Raji (cell line): ENCODE measurements around the gene LYSMD2.

Experiments used
- POLR2A ChIP-seq: IDR thresholded peaks from 2 replicates; pipeline ENCODE4 v1.6.1; 2011; ENCODE audit warnings: low read depth, low read length, control low read depth; ENCODE audit not compliant: insufficient read depth

The LYSMD2 gene

DNA sequence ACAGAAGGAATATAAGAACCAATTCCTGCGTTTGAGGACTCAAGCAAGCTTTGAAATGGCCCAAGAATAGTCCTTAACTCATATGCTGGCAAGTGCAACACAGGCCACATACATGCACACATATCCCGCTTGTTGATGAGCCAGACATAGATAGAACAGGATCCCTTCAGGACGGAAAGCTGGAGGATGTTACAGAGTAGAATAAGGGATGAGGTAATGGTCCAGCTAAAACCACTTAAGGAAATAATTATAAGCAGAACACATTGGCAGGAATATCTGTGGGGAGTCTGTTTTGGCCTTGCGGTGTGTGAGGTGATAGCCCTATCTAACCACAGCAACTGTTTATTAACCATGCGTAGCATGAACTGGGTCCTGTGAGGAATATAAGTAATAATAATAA, 31.2 kb downstream of the LYSMD2 start:
- no peak for TF ChIP-seq POLR2A

DNA sequence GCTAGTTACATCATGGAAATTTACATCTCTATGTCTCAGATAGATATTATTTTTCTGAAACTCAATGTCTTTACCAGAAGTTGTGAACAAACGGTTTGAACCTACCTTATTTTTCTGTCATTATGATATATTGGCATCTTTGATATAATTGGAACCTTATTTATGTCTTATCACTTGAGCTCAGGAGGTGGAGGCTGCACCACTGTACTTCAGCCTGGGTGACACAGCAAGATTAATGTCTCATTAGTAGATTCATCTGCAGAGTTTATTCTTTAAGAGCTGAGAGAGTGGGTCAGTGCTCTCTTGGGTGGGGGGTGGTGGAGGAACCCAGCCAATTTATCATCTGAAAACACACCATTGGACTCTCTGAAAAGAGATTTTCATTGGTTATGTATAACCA, 34.7 kb downstream of the LYSMD2 start:
- no peak for TF ChIP-seq POLR2A

DNA sequence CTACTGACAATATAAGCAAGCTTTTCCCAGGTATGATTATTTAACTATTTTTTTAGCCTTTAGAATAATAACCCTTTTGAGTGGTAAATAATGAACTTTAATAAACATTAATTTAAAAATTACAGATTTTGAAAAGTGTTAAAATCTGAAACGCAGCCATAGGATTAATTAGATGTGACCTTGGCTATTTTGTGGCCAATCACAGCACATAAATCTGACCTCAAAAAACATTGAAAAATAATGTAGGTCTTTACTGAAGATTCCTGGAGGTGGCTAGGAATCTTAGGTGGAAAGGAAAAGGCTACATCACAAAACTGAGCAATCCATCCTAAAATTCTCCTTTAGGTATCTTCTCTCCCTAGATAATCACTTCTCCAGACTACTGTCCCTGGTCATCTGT, 38.1 kb downstream of the LYSMD2 start:
- TF ChIP-seq POLR2A = no peak

DNA sequence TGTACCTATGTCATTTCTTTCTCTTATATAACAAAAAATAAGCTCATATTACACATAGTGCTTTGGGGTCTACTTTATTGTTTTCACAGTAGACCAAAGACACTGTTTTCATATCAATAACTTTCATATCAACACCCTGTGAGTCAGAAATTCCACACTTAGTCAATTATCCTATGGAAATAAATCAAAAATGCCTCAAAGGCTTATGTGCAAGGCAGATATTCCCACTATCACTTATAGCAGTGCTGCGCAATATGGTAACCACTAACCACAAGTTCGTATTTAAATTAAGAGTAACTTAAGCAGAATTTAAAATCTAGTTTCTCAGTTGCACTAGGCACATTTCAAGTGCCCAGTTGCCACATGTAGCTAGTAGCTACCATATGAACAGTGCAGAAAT, 40.3 kb downstream of the LYSMD2 start:
- no peak for TF ChIP-seq POLR2A

DNA sequence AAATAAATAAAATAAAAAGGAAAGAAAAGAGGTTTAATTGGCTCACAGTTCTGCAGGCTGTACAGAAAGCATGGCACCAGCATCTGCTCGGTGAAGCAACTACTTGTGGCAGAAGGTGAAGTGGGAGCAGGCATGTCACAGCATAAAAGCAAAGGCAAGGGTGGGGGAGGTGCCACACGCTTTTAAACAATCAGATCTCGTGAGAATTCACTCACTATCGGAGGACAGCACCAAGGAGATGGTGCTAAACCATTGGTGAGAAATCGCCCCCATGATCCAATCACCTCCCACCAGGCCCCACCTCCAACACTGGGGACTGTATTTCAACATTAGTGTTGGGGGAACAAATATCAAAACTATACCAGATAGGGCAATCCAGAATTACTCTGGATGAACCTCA, 40.9 kb downstream of the LYSMD2 start:
- TF ChIP-seq POLR2A = no peak

DNA sequence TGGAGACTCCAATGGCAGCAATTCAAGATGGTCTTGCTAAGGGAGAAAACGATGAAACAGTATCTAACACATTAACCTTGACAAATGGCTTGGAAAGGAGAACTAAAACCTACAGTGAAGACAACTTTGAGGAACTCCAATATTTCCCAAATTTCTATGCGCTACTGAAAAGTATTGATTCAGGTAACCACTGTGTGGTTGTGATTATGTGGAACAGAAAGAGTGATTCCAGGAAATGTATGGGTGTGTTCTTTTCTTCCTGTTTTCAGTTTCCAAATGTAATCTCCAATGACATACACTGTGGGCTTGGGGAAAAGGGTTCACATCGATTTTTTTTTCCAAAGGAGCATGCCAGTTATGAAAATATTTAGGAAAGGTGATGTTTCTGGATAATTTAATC, 45.3 kb downstream of the LYSMD2 start:
- TF ChIP-seq POLR2A = no peak

DNA sequence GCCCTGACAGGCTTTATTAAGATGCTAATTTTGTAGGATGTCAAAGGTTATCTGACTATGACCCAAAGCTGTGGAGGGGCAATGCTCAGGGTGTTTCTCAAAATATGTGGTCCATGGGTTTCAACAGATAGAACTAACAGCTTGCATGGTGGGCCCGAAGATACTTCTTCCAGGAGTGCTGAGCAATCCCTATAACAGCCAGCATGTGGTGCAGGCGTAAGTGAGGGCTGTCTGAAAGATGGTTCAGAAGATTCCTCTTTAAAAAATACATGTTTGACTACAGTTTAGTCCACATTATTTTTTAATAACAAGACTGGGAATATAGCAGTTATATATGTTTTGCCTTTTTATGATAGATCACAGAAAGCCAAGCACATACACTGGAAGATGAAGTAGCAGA, 48.6 kb downstream of the LYSMD2 start:
- no peak for TF ChIP-seq POLR2A

DNA sequence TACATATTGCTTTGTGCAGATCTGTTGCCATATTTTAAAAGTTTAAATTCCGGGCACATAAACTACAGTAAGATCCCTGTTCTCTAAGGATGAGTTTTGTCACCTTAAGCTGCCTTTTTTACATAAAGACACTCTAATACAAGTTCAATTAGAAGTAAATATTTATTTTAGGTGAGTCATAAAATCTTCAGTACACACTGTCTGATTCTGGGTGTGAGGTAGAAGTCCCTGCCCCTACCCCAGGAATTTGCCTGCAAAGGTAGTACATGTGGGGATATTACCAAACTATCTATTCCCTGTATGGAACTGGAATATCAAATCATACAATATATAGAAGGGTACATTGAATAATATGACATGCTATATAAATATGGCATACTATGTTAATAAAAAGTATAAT, 49.9 kb downstream of the LYSMD2 start:
- no peak for TF ChIP-seq POLR2A

DNA sequence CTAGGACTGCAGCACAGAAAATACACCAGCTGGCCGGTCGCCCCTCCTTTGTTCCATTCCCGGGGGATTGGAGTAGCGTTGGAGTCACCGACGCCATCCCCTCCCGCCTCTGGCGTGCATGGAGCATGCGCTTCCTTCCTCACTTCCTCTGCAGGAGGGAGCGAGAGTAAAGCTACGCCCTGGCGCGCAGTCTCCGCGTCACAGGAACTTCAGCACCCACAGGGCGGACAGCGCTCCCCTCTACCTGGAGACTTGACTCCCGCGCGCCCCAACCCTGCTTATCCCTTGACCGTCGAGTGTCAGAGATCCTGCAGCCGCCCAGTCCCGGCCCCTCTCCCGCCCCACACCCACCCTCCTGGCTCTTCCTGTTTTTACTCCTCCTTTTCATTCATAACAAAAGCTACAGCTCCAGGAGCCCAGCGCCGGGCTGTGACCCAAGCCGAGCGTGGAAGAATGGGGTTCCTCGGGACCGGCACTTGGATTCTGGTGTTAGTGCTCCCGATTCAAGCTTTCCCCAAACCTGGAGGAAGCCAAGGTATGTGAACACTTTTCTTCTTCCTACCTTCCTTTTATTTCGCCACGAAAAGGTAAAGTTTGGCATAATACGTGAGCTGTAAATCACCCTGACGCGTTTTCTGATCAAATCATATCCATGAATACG, 56.0 kb downstream of the LYSMD2 start, which contains the start of gene SCG3:
TSS of gene SCG3 (plus strand) at position 201 of the 661 bp plus-strand sequence. CDS start at position 454, 253 bp downstream.
- TF ChIP-seq POLR2A = no peak

DNA sequence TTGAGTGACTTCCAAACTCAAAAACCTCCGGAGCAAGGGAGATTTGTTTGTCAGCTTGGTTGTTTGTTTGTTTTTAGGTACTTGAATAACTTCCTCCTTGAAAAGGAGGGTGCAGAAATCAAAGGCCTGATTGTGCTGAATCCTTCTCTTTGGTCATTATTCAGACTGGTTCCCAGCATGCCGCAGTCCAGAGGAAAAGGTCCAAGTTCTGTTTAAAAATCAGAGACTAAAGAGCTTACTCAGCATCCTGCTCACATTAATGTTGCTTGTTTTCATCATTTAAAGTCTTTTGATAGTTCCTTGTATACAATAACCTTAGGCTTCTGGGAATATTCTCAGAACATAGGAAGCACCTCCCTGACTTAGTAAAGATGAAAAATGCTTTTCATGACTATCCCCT, 57.1 kb downstream of the LYSMD2 start:
- no peak for TF ChIP-seq POLR2A

DNA sequence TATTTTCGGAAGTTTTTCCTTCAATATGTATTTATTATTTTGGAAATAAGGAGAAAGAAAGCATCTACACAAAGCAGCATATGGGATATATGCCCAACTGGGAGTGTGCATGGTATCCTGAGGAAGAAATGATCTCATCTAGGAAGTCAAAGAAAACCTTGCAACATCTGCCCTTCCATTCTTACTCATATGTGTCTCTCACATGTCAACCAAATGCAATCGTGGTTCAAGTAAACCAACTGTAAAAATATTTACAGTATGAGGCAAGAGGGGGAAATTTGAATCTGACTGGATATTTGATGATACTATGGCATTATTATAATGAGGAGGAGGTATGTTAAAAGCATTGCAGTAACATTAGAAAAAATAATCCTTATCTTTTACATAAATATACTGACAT, 59.4 kb downstream of the LYSMD2 start:
- no peak for TF ChIP-seq POLR2A

DNA sequence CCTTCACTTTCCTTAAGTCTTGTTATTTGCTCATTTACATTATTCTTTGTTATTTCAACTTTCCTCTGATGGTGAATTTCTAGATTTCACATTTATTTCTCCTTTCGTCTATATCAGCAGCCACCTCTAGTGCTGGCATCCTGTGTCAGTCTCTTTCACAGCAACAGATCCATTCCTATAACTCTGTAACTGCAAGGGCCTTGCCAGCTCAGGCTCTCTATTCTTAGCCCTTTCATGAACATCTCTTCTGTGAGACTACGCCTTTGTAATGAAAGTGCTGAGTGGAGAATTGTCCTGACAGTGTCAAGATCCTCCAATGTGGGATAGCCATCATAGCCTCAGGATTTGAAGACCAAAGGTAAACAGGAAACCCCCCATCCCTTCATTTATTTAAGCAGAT, 60.0 kb downstream of the LYSMD2 start:
- no peak for TF ChIP-seq POLR2A

DNA sequence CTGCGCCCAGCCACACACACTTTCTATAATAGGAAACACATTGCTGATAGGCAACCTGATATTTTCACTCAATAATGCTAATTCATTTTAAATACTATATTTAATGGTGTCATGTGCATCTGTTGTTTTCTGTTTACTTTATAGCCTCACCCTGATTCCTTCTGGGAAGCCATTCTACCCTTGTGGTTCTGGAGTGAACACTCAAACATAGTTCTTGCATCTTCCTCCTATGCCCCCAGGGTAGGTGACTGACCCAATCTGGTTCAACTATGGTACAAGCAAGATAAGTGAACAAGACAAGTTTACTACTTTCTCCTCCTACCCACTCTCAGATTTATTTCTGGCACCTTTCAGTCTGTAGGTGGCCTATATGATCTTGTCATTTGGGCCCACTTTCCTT, 60.4 kb downstream of the LYSMD2 start:
- TF ChIP-seq POLR2A = no peak

DNA sequence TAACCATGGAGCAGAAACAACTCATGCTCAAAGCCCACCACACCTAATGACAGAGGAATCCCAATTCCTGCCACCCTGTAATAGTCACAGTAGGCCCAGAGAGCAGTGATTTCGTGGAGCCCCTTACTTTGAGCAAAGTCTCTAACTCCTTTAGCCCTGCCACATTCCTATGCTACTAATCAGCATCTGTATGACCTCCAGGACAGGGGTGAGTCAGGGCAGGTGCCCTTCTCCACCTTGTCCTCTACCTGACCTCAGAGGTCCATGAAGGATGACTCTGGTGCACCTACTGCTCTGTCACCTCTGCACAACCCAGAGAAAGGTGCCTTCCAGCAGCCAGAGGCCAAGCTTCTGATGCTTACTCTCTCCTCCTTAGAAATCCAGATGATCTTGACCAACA, 62.2 kb downstream of the LYSMD2 start:
- no peak for TF ChIP-seq POLR2A
